Diencephalon (tissue), 1 donor: ENCODE results near the gene ATP8B2. TPM values are rescaled to one million over a fixed set of nuclear protein-coding genes. Genes with fewer than 3 reads are reported as not detected.

ENCODE experiments used
- small RNA-seq: library from RNA; depleted of rRNA; stranded (forward); fragments of <200 nt; gene quantifications from one replicate; pipeline ENCODE3, GENCODE V24; 2014
- total RNA-seq: library from RNA; depleted of rRNA; stranded (reverse); fragments of >200 nt; gene quantifications from one replicate; pipeline ENCODE4 v1.2.3, GENCODE V29; 2014

Gene ATP8B2
- total RNA-seq: 33.9 TPM

GRCh38 chr1:154324669-154325582 is at the start of gene ATP8B2:
ATP8B2 (plus strand) TSS chr1:154325525; CDS start chr1:154328142, 2,617 bp downstream.

GRCh38 chr1:154320882-154321608 is 4.3 kb upstream of the ATP8B2 start, which contains the start of gene AQP10:
AQP10 (plus strand) TSS chr1:154321093; CDS start chr1:154321156, 63 bp downstream.

Small RNA genes within 50 kb of the gene (small RNA-seq; reads per million reads assigned to genes)
- gene RF00273 (not detected), gene RNU6-121P (not detected), gene RNU6-239P (not detected), gene RNU7-57P (not detected)

Other genes starting within 250 kb of the ATP8B2 start
- 0.23 TPM for gene NUP210L, start 170.5 kb upstream of the ATP8B2 start, total RNA-seq
- gene TPM3, start 133.4 kb upstream of the ATP8B2 start, total RNA-seq: 223 TPM
- not detected for gene CFAP141, start 119.2 kb upstream of the ATP8B2 start, total RNA-seq
- gene UBAP2L, start 104.6 kb upstream of the ATP8B2 start, total RNA-seq: 66.4 TPM
- gene HAX1, start 52.9 kb upstream of the ATP8B2 start, total RNA-seq: 61.1 TPM
- not detected for gene AQP10, start 4.4 kb upstream of the ATP8B2 start, total RNA-seq
- gene IL6R, start 79.8 kb downstream of the ATP8B2 start, total RNA-seq: 3.9 TPM
- gene TDRD10, start 176.7 kb downstream of the ATP8B2 start, total RNA-seq: 0.46 TPM
- gene SHE, start 176.9 kb downstream of the ATP8B2 start, total RNA-seq: 2.5 TPM
- 26.3 TPM for gene UBE2Q1, start 233.1 kb downstream of the ATP8B2 start, total RNA-seq
- gene CHRNB2, start 242.3 kb downstream of the ATP8B2 start, total RNA-seq: 31.6 TPM